GM12878 (cell line): Measurements from ENCODE around the gene MTAP. TPM values are rescaled to one million over a fixed set of nuclear protein-coding genes. Genes with fewer than 3 reads are reported as not detected.
"Not testable (repeated sequence)": the region's sequence is repeated elsewhere in the genome, so short reads cannot be mapped to it uniquely, and the experiment has no call there.

ENCODE experiments used
- ATAC-seq: fragments of 200-7000 bp; cut with Tn5 transposase; 3 replicates; pipeline ENCODE4 v1.9.1; 2020; ENCODE audit warnings: mild to moderate bottlenecking, moderate library complexity
- BruUV-seq: library from RNA; stranded (reverse); fragments of 400-500 nt; replicated peaks from 2 replicates; lab custom pipeline; 2021; lab: Mats Ljungman, UMichigan
- CTCF ChIA-PET: fragments of 300-600 bp; sonication (Branson Sonifier 250); formaldehyde crosslinking; extraction: SDS; loops from one replicate; lab custom pipeline; 2021; ENCODE audit warnings: inconsistent platforms; lab: Yijun Ruan, JAX
- POLR2A ChIA-PET: fragments of 350-600 bp; formaldehyde crosslinking; extraction: SDS; loops from one replicate; lab custom pipeline; 2021; ENCODE audit warnings: inconsistent platforms; lab: Charles Lee
- RAD21 ChIA-PET: fragments of 300-600 bp; sonication (Branson Sonifier 250); formaldehyde crosslinking; loops from one replicate; lab custom pipeline; 2023; ENCODE audit warnings: antibody characterized with exemption; ENCODE audit not compliant: unreplicated experiment; lab: Charles Lee
- SMC1A ChIA-PET: fragments of 300-600 bp; sonication (Branson Sonifier 250); formaldehyde crosslinking; loops from one replicate; lab custom pipeline; 2023; ENCODE audit not compliant: unreplicated experiment, uncharacterized antibody; lab: Charles Lee
- DNase-seq: peaks from one replicate; pipeline ENCODE4 v3.0.0-alpha.2; 2011; ENCODE audit warnings: low read depth, low spot score
- FAIRE-seq: peaks from 3 replicates; lab custom pipeline; 2011; peaks lifted over from hg19 to GRCh38; lab: Jason Lieb, UNC
- H2AFZ ChIP-seq: 2 replicates; pipeline ENCODE4 v1.6.0; 2011; ENCODE audit warnings: low read depth, low read length, control low read depth; ENCODE audit not compliant: control insufficient read depth
- H3K27ac ChIP-seq: 2 replicates; pipeline ENCODE4 v1.5.1; 2011; ENCODE audit warnings: control low read depth; ENCODE audit not compliant: control insufficient read depth, insufficient read depth
- H3K27me3 ChIP-seq, 2 experiments: replicated peaks in 1 of 2; 2 replicates each; pipeline versions ENCODE4 v1.6.0 to v1.6.1; 2011; ENCODE audit warnings: low read length in 1 of 2; ENCODE audit not compliant: control insufficient read depth in 2 of 2, insufficient read depth in 2 of 2
- H3K36me3 ChIP-seq, 2 experiments: 2 replicates each; pipeline ENCODE4 v1.5.1; 2011; ENCODE audit warnings: low read length in 1 of 2; ENCODE audit not compliant: control insufficient read depth in 2 of 2, insufficient read depth in 2 of 2
- H3K4me1 ChIP-seq: 2 replicates; pipeline ENCODE4 v1.6.1; 2011; ENCODE audit warnings: mild to moderate bottlenecking, low read length, moderate library complexity, mixed read lengths; ENCODE audit not compliant: control insufficient read depth, insufficient read depth
- H3K4me2 ChIP-seq: 2 replicates; pipeline ENCODE4 v1.6.0; 2011; ENCODE audit warnings: control low read depth; ENCODE audit not compliant: control insufficient read depth, insufficient read depth
- H3K4me3 ChIP-seq: fragments of 200-600 bp; sonication (generic); 2 replicates; pipeline ENCODE4 v1.5.1; 2016
- H3K79me2 ChIP-seq: 2 replicates; pipeline ENCODE4 v1.6.0; 2011; ENCODE audit warnings: low read length; ENCODE audit not compliant: control insufficient read depth, insufficient read depth
- H3K9ac ChIP-seq: 2 replicates; pipeline ENCODE4 v1.8.0; 2011; ENCODE audit warnings: low read length, control low read depth, mixed read lengths; ENCODE audit not compliant: control insufficient read depth, insufficient read depth
- H3K9me3 ChIP-seq: replicated peaks from 3 replicates; pipeline ENCODE4 v1.5.1; 2011; ENCODE audit warnings: mild to moderate bottlenecking, low read length; ENCODE audit not compliant: control insufficient read depth, insufficient read depth
- H4K20me1 ChIP-seq: 2 replicates; pipeline ENCODE4 v1.6.0; 2011; ENCODE audit not compliant: control insufficient read depth, insufficient read depth
- CEBPB ChIP-seq, 2 experiments: fragments of 150-350 bp in 1 of 2; IDR thresholded peaks; 2 replicates each; pipeline ENCODE4 v1.6.1; 2012 to 2014; ENCODE audit warnings: low read depth in 2 of 2, low read length in 2 of 2, borderline replicate concordance in 1 of 2, inconsistent platforms in 1 of 2
- IKZF1 ChIP-seq: fragments of 450-650 bp; conservative IDR thresholded peaks from 2 replicates; pipeline ENCODE4 v1.6.1; 2017; ENCODE audit warnings: antibody characterized with exemption, mild to moderate bottlenecking
- IKZF2 ChIP-seq, 2 experiments: fragments of 450-650 bp; IDR thresholded peaks; 2 replicates each; pipeline ENCODE4 v1.6.1; 2017; ENCODE audit warnings: mild to moderate bottlenecking in 2 of 2, moderate library complexity in 2 of 2
- NFYB ChIP-seq: IDR thresholded peaks from 2 replicates; pipeline ENCODE4 v1.6.1; 2011; ENCODE audit warnings: low read depth, mild to moderate bottlenecking, low read length, improper control_type of control experiment, moderate library complexity; ENCODE audit not compliant: insufficient read depth
- SIN3A ChIP-seq: IDR thresholded peaks from 2 replicates; pipeline ENCODE4 v1.6.1; 2012; ENCODE audit warnings: low read depth, low read length, improper control_type of control experiment
- SREBF2 ChIP-seq: IDR thresholded peaks from 2 replicates; pipeline ENCODE4 v1.6.1; 2012; ENCODE audit warnings: mild to moderate bottlenecking, low read length
- SUPT20H ChIP-seq: IDR thresholded peaks from 2 replicates; pipeline ENCODE4 v1.6.1; 2011; ENCODE audit warnings: low read depth, mild to moderate bottlenecking, low read length, moderate library complexity, borderline replicate concordance; ENCODE audit not compliant: control insufficient read depth
- WGBS: methylation state at CpG from one replicate; pipeline ENCODE4 v1.1.6; 2016; ENCODE audit warnings: low lambda C conversion rate; ENCODE audit not compliant: insufficient replicate concordance, insufficient coverage; ENCODE audit errors: missing lambda C conversion rate; 5-methylcytosine and 5-hydroxymethylcytosine counted together
- in situ Hi-C: fragments of 300-500 bp; cut with MboI; formaldehyde crosslinking; loops from 9 replicates; pipeline ENCODE4 v1.14.3; 2018; ENCODE audit warnings: mixed read lengths
- intact Hi-C: fragments of 100-400 bp; cut with micrococcal nuclease; formaldehyde crosslinking; loops from one replicate; pipeline ENCODE4 v1.14.2; 2022; ENCODE audit not compliant: unreplicated experiment
- polyA plus RNA-seq, 11 experiments: library from polyadenylated mRNA; depleted of rRNA in 4 of 11; unstranded in 6 of 11; stranded (reverse) in 5 of 11; fragments of >200 nt; fragmentation: Nextera tagmentation in 4 of 11; fragmentation: Illumina TruSeq in 1 of 11; extraction: Ambion mirVana in 4 of 11; extraction: Trizol in 1 of 11; gene quantifications; 1 replicate in 1 of 11; 2 replicates in 10 of 11; pipeline versions ENCODE4 v1.2.1 to v1.2.3, GENCODE V29; 2011 to 2016; ENCODE audit warnings: inconsistent platforms in 2 of 11, missing spikeins in 2 of 11, low read depth in 1 of 11
- total RNA-seq, 4 experiments: library from RNA; depleted of rRNA in 3 of 4; stranded (reverse); fragments of >200 nt in 3 of 4; fragmentation: Illumina TruSeq in 1 of 4; extraction: Trizol in 1 of 4; gene quantifications; 2 replicates each; pipeline versions ENCODE4 v1.2.1 to v1.2.3, GENCODE V29; 2013 to 2021

Gene MTAP
- total and polyA plus RNA-seq, 10 of the 15 experiments (the other 5 are each of a cell fraction or from before 2014, with no cell fraction given), result 16.4 to 29.9 (median 22.6) TPM

- POLR2A ChIA-PET, result no interaction called here
- RAD21 ChIA-PET, result no interaction called here
- H3K4me3 ChIP-seq, result no peak overlapping the region
- TF ChIP-seq SUPT20H (no peak), IKZF1 (no peak), NFYB (no peak), IKZF2 (IDR thresholded peaks at IDR 0.05) (no peak), SREBF2 (no peak), SIN3A (no peak), CEBPB (IDR thresholded peaks at IDR 0.05; ENCODE audit: borderline replicate concordance in 1 of 2, low read depth in 2 of 2, low read length in 2 of 2) (no peak)
- TF ChIP-seq, all 136 proteins: peak for 0
- ATAC-seq (no peak), DNase-seq (no peak), FAIRE-seq (no peak)
- no peak overlapping the region for H3K27ac ChIP-seq
- in situ Hi-C loops, result no loop called here
- no peaks in the 10 kb centered on the region for H3K4me1 ChIP-seq
- BruUV-seq, result no TSS peak
- H3K79me2 ChIP-seq, result no peaks in the 10 kb centered on the region
- no peak overlapping the region for H3K9ac ChIP-seq
- SMC1A ChIA-PET, result no interaction called here
- H3K9me3 ChIP-seq, result no peaks in the 10 kb centered on the region; the same call in 1 of the 3 replicates
- no peak overlapping the region for H3K4me2 ChIP-seq
- H4K20me1 ChIP-seq, result no peaks in the 10 kb centered on the region
- no peaks in the 10 kb centered on the region; a peak in 1 of 4 replicates for H3K27me3 ChIP-seq
- CTCF ChIA-PET, result no interaction called here
- WGBS, result 69% methylated on average over 2 of the region's 2 CpGs
- H3K36me3 ChIP-seq, result no peaks in the 10 kb centered on the region
- H2AFZ ChIP-seq, result no peak overlapping the region
- intact Hi-C loops, result no loop called here
These were observed 156.4 kb downstream of the MTAP start for GRCh38 chr9:21958833-21959232.

GRCh38 chr9:21959268-21959667, 156.8 kb downstream of the MTAP start:
- FAIRE-seq, intact Hi-C loops, H3K4me2 ChIP-seq, CTCF ChIA-PET, H3K27me3 ChIP-seq, POLR2A ChIA-PET, DNase-seq, ATAC-seq, H3K9ac ChIP-seq, in situ Hi-C loops, H3K4me3 ChIP-seq, SMC1A ChIA-PET, H3K36me3 ChIP-seq, RAD21 ChIA-PET, H3K27ac ChIP-seq, BruUV-seq, H3K9me3 ChIP-seq, H3K4me1 ChIP-seq, H4K20me1 ChIP-seq, H2AFZ ChIP-seq, H3K79me2 ChIP-seq: not testable (repeated sequence)
- WGBS, result 80% methylated on average over 11 of the region's 33 CpGs
